ENCODE data around the gene EFNA5. TPM values are rescaled to one million over a fixed set of nuclear protein-coding genes. Genes with fewer than 3 reads are reported as not detected.

EFNA5 gene
- total RNA-seq, 4 donors from 2014 or later: 1.2 to 22.7 (median 9.4) TPM

- intact Hi-C loops (cut with DNase I; ENCODE audit: low total_unique reads): no loop called here
- Histone ChIP-seq H3K36me3 (no peaks in the 10 kb centered on the region), H3K4me3 (no peak overlapping the region), H3K27ac (no peak overlapping the region), H3K4me1 (no peaks in the 10 kb centered on the region), H3K9me3 (no peaks in the 10 kb centered on the region), H3K27me3 (no peaks in the 10 kb centered on the region)
- TF ChIP-seq, protein P1, sequence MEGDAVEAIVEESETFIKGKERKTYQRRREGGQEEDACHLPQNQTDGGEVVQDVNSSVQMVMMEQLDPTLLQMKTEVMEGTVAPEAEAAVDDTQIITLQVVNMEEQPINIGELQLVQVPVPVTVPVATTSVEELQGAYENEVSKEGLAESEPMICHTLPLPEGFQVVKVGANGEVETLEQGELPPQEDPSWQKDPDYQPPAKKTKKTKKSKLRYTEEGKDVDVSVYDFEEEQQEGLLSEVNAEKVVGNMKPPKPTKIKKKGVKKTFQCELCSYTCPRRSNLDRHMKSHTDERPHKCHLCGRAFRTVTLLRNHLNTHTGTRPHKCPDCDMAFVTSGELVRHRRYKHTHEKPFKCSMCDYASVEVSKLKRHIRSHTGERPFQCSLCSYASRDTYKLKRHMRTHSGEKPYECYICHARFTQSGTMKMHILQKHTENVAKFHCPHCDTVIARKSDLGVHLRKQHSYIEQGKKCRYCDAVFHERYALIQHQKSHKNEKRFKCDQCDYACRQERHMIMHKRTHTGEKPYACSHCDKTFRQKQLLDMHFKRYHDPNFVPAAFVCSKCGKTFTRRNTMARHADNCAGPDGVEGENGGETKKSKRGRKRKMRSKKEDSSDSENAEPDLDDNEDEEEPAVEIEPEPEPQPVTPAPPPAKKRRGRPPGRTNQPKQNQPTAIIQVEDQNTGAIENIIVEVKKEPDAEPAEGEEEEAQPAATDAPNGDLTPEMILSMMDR (IDR thresholded peaks at IDR 0.05): no peak
- TF ChIP-seq POLR2A (IDR thresholded peaks at IDR 0.05): no peak
- DNase-seq: no peak
Observed at GRCh38 chr5:107519900-107520354, 150.8 kb downstream of the EFNA5 start.

- Histone ChIP-seq H3K27me3 (no peaks in the 10 kb centered on the region), H3K9me3 (no peaks in the 10 kb centered on the region), H3K27ac (no peak overlapping the region), H3K4me3 (no peak overlapping the region), H3K4me1 (no peaks in the 10 kb centered on the region), H3K36me3 (no peaks in the 10 kb centered on the region)
- TF ChIP-seq POLR2A (IDR thresholded peaks at IDR 0.05): no peak
- TF ChIP-seq, protein P1 (IDR thresholded peaks at IDR 0.05): no peak
- intact Hi-C loops (cut with DNase I; ENCODE audit: low total_unique reads): no loop called here
- no peak for DNase-seq
Observed at GRCh38 chr5:107518616-107519015, 152.1 kb downstream of the EFNA5 start.

DNA sequence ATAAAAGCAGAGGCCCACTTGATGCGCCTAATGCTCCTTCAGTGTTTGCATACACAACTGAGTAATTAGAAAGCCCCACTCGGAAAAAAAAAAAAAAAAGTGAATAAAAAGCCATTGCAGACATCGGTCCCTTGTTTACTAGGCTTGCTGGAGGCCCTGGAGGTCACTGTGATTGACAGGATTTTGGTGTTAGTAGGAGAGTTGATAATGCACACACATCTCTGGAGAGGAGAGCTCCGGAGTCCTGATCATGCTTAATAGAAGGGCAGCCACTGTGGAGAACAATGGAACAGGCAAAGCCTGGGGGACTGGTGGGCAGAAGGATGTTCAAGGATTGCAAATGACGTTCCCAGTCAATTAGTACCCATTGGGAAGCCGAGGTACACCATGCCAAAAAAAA lies 152.5 kb downstream of the EFNA5 start:
- intact Hi-C loops (cut with DNase I; ENCODE audit: low total_unique reads): no loop called here
- Histone ChIP-seq H3K27ac (no peak overlapping the region), H3K27me3 (no peaks in the 10 kb centered on the region), H3K9me3 (no peaks in the 10 kb centered on the region), H3K36me3 (no peaks in the 10 kb centered on the region), H3K4me3 (no peak overlapping the region), H3K4me1 (no peaks in the 10 kb centered on the region)
- no peak for DNase-seq
- no peak for TF ChIP-seq POLR2A (IDR thresholded peaks at IDR 0.05)
- TF ChIP-seq, protein P1 (IDR thresholded peaks at IDR 0.05): no peak

DNA sequence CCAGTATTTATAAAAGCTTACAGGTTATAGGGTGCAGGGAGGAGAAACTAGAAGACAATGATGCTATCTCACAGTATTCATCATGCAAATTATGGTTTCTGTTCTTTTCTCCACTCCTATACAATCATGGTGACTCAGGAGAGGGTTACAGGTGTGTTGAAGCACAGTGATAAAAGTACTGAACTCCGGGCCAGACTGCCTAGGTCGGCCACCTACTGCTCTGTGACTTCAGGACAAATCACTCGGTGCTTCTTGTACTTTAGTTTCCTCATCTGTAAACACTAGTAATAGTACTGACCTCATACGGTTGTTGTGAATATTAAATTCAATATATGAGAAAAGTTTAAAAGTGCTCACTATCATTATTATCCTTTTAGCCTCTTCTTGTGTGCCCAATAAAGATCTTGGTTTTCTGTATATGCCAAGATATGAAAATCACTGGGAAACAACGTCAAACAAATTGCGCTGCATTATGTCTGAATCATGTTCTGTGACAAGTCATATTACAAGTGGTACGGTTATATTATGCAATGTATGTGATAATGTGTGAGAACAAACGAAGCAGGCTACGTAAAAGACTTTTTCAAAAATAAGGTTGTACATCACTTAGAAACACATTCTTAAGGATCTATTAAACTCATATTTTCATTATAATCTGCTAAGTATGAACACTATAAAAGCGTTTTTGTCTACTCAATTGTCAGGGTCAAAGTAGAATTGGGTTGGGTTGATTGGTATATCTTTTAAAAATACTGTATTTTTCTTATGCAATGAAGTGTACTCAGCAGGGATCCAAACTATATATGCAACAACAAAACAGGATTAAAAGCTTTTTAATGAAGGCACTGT lies 153.3 kb downstream of the EFNA5 start:
- no peak for TF ChIP-seq POLR2A (IDR thresholded peaks at IDR 0.05)
- TF ChIP-seq, protein P1 (IDR thresholded peaks at IDR 0.05): no peak
- no peak for DNase-seq
- intact Hi-C loops (cut with DNase I; ENCODE audit: low total_unique reads): no loop called here
- Histone ChIP-seq H3K36me3 (no peaks in the 10 kb centered on the region), H3K4me1 (no peaks in the 10 kb centered on the region), H3K9me3 (no peaks in the 10 kb centered on the region), H3K27ac (no peak overlapping the region), H3K27me3 (no peaks in the 10 kb centered on the region), H3K4me3 (no peak overlapping the region)

DNA sequence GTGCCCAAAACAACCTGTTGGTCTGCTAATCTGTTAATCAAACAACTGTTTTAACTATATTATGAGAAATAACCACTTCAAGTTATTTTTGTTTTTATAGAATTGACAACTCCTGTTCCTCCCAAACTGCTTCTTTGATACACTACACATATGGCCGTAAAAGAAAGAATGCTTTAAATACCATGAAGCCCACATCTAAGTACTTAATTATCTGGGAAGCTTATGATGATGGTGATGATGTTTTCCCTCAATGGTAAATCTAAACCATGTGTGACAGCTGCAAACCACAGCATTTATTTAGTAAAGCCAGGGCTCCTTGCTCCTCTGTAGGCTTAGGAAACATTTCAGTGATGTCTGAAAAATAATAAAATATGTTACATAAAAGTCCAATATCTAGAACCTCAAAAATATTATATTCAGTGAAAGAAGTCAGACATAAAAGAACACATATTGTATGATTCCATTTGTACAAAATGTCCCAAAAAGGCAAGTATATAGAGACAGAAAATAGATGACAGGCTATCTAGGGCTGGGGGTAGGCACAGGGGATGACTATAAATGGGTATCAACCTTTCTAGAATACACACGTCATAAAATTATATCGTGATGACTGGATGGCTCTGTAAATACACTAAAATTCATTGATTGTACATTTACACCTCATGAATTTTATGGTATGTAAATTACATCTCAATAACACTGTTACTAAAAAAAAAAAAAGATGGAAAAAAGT lies 154.1 kb downstream of the EFNA5 start:
- Histone ChIP-seq H3K9me3 (no peaks in the 10 kb centered on the region), H3K27me3 (no peaks in the 10 kb centered on the region), H3K27ac (no peak overlapping the region), H3K36me3 (no peaks in the 10 kb centered on the region), H3K4me1 (no peaks in the 10 kb centered on the region), H3K4me3 (no peak overlapping the region)
- DNase-seq: no peak
- TF ChIP-seq, protein P1 (IDR thresholded peaks at IDR 0.05): no peak
- intact Hi-C loops (cut with DNase I; ENCODE audit: low total_unique reads): no loop called here

Data from uterus (tissue), 4 donors.